ENCODE results near the gene SUGP1. TPM values are rescaled to one million over a fixed set of nuclear protein-coding genes. Genes with fewer than 3 reads are reported as not detected.

SUGP1 gene
- total and polyA plus RNA-seq, 4 donors, result 22.0 to 58.4 (median 36.6) TPM

DNA sequence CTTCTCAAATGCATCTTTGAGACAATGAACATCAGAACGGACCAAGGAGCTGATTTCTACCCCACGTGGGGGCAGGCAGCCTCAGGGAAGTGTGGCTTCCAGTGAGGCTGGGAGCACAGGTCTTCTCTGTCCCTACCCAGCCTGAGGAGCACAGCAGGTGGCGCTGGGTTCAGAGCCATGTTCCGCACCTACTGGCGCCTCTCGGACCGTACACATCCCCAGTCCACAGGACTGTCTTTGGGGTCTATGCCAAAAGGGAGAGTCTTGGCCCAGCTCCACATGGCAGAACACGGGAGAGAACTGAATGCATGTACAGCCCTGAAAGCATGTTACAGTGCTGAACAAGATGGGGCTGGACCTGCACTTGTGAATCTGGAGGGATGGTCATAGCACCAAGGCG lies 22.6 kb downstream of the SUGP1 start:
- DNase-seq (no peak), ATAC-seq (ENCODE audit: low FRiP score) (no peak)
- intact Hi-C loops (cut with DNase I), result no loop called here
- Histone ChIP-seq H3K27ac (ENCODE audit: low read depth in 1 of 2, low read length in 2 of 2) (no peak overlapping the region), H3K36me3 (ENCODE audit: control insufficient read depth in 1 of 2, insufficient read depth in 2 of 2, low read length in 1 of 2) (peaks cover 0 to 12% of the 10 kb centered on the region in 2 donors), H3K4me3 (ENCODE audit: low read length in 2 of 2) (no peak overlapping the region), H3K9me3 (ENCODE audit: control insufficient read depth, low read length) (no peaks in the 10 kb centered on the region), H3K4me1 (ENCODE audit: control insufficient read depth in 1 of 2, insufficient read depth in 2 of 2, low read length in 2 of 2) (no peaks in the 10 kb centered on the region), H3K27me3 (ENCODE audit: control insufficient read depth in 1 of 2, insufficient read depth in 2 of 2, low read length in 1 of 2) (no peaks in the 10 kb centered on the region)
- WGBS, 2 donors, result 65 to 66% methylated on average over 9 of the region's 9 CpGs

DNA sequence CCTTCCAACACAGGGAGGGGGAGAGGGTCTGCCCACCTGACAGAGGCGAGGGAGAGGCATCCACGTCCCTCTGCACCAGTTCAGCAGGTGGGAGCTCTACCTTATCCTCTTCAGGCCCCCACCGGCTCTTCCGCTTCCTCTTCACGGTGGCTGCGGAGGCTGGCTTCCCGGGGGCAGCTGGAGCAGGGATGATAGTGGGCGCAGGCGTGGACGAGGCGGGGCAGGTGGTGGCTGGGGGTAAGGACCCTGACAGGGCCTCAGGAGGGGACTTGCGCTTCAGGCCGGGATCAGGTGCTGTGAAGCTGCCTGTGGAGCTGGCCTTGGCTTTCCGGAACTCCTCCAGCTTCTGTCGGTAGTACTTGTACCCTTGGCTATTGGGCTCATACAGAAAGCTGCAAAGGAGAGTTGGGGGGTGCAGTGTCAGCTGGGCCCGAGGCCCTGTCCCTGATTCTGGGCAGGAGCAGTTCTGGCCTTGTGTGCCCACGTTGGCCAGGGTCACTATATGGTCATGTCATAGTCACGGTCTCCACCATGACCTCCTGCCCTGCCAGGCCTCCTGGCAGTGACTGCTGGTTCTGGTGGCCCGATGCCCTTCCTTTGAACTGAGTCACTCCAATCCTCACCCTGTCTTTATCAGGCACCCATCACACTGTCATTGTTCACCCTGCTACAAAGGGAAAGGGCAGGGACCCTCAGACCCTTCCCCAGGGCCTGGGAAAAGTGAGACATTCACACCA lies 23.2 kb downstream of the SUGP1 start:
- H3K36me3 ChIP-seq (ENCODE audit: control insufficient read depth in 1 of 2, insufficient read depth in 2 of 2, low read length in 1 of 2), result peaks cover 0 to 9% of the 10 kb centered on the region in 2 donors
- no peaks in the 10 kb centered on the region for H3K27me3 ChIP-seq (ENCODE audit: control insufficient read depth in 1 of 2, insufficient read depth in 2 of 2, low read length in 1 of 2)
- WGBS, 2 donors, result 90 to 91% methylated on average over 18 to 19 of the region's 19 CpGs
- DNase-seq (no peak), ATAC-seq (ENCODE audit: low FRiP score) (no peak)
- H3K4me1 ChIP-seq (ENCODE audit: control insufficient read depth in 1 of 2, insufficient read depth in 2 of 2, low read length in 2 of 2), result no peaks in the 10 kb centered on the region
- intact Hi-C loops (cut with DNase I), result no loop called here
- H3K27ac ChIP-seq (ENCODE audit: low read depth in 1 of 2, low read length in 2 of 2), result no peak overlapping the region
- H3K4me3 ChIP-seq (ENCODE audit: low read length in 2 of 2), result no peak overlapping the region
- no peaks in the 10 kb centered on the region for H3K9me3 ChIP-seq (ENCODE audit: control insufficient read depth, low read length)

DNA sequence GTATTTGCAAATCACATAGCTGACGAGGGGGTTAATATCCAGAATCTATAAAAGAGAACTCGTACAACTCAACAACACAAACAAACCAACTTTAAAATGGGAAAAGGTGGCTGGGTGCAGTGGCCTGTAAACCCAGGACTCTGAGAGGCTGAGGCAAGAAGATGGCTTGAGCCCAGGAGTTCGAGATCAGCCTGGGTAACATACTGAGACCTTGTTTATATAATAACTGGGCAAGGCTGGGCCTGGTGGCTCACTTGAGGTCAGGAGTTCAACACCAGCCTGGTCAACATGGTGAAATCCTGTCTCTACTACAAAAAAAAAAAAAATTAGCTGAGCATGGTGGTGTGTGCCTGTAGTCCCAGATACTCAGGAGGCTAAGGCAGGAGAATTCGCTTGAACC lies 25.4 kb downstream of the SUGP1 start:
- WGBS, 2 donors, result 76 to 88% methylated on average over 4 of the region's 4 CpGs
- H3K9me3 ChIP-seq (ENCODE audit: control insufficient read depth, low read length), result no peaks in the 10 kb centered on the region
- H3K36me3 ChIP-seq (ENCODE audit: control insufficient read depth in 1 of 2, insufficient read depth in 2 of 2, low read length in 1 of 2), result peaks cover 0 to 8% of the 10 kb centered on the region in 2 donors

DNA sequence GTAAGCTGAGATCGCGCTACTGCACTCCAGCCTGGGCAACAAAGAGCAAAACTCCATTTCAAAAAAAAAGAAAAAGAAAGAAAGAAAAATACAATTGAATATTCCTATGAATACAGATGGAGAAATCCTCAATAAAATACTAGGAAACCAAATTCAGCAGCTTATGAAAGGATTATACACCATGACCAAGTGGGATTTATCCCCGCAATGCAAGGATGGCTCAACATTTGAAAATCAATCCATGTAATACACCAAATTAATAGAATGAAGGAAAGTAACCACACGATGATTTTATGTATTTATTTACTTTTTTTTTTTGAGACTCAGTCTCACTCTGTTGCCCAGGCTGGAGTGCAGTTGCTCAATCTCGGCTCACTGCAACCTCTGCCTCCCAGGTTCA lies 27.7 kb downstream of the SUGP1 start:
- no peak overlapping the region for H3K27ac ChIP-seq (ENCODE audit: low read depth in 1 of 2, low read length in 2 of 2)
- DNase-seq (no peak), ATAC-seq (ENCODE audit: low FRiP score) (no peak)
- no peaks in the 10 kb centered on the region for H3K4me1 ChIP-seq (ENCODE audit: control insufficient read depth in 1 of 2, insufficient read depth in 2 of 2, low read length in 2 of 2)
- 99% methylated on average over 5 of the region's 5 CpGs for WGBS, 2 donors
- H3K4me3 ChIP-seq (ENCODE audit: low read length in 2 of 2), result no peak overlapping the region
- H3K9me3 ChIP-seq (ENCODE audit: control insufficient read depth, low read length), result no peaks in the 10 kb centered on the region
- H3K27me3 ChIP-seq (ENCODE audit: control insufficient read depth in 1 of 2, insufficient read depth in 2 of 2, low read length in 1 of 2), result no peaks in the 10 kb centered on the region
- H3K36me3 ChIP-seq (ENCODE audit: control insufficient read depth in 1 of 2, insufficient read depth in 2 of 2, low read length in 1 of 2), result peaks cover 0 to 8% of the 10 kb centered on the region in 2 donors
- intact Hi-C loops (cut with DNase I), result no loop called here

More for the DNA sequence above, 25.4 kb downstream of the SUGP1 start:
- intact Hi-C loops (cut with DNase I), result no loop called here
- ATAC-seq (ENCODE audit: low FRiP score), result no peak
- no peaks in the 10 kb centered on the region for H3K27me3 ChIP-seq (ENCODE audit: control insufficient read depth in 1 of 2, insufficient read depth in 2 of 2, low read length in 1 of 2)
- no peaks in the 10 kb centered on the region for H3K4me1 ChIP-seq (ENCODE audit: control insufficient read depth in 1 of 2, insufficient read depth in 2 of 2, low read length in 2 of 2)
- no peak for DNase-seq
- no peak overlapping the region for H3K4me3 ChIP-seq (ENCODE audit: low read length in 2 of 2)
- H3K27ac ChIP-seq (ENCODE audit: low read depth in 1 of 2, low read length in 2 of 2), result no peak overlapping the region

DNA sequence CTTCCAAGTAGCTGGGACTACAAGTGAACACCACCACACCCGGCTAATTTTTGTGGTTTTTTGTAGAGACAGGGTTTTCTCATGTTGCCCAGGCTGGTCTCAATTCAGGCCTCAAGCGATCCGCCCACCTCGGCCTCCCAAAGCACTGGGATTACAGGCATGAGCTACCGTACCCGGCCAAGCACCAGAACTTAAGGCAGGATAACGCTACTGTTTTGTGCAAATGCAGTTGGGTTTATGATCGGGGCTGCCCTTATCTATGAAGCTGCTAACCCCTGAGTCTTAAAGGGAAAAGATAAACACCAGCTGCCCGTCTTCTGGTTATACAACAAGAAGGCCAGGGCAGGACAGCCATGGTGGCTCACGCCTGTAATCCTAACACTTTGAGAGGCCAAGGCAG lies 34.6 kb downstream of the SUGP1 start:
- no peaks in the 10 kb centered on the region for H3K27me3 ChIP-seq (ENCODE audit: control insufficient read depth in 1 of 2, insufficient read depth in 2 of 2, low read length in 1 of 2)
- H3K4me3 ChIP-seq (ENCODE audit: low read length in 2 of 2), result no peak overlapping the region
- intact Hi-C loops (cut with DNase I), result no loop called here
- ATAC-seq (ENCODE audit: low FRiP score) (no peak), DNase-seq (no peak)
- H3K27ac ChIP-seq (ENCODE audit: low read depth in 1 of 2, low read length in 2 of 2), result no peak overlapping the region
- 98% methylated on average over 10 of the region's 10 CpGs for WGBS, 2 donors
- H3K9me3 ChIP-seq (ENCODE audit: control insufficient read depth, low read length), result no peaks in the 10 kb centered on the region
- peaks cover 3% of the 10 kb centered on the region in 2 donors for H3K36me3 ChIP-seq (ENCODE audit: control insufficient read depth in 1 of 2, insufficient read depth in 2 of 2, low read length in 1 of 2)
- H3K4me1 ChIP-seq (ENCODE audit: control insufficient read depth in 1 of 2, insufficient read depth in 2 of 2, low read length in 2 of 2), result no peaks in the 10 kb centered on the region

DNA sequence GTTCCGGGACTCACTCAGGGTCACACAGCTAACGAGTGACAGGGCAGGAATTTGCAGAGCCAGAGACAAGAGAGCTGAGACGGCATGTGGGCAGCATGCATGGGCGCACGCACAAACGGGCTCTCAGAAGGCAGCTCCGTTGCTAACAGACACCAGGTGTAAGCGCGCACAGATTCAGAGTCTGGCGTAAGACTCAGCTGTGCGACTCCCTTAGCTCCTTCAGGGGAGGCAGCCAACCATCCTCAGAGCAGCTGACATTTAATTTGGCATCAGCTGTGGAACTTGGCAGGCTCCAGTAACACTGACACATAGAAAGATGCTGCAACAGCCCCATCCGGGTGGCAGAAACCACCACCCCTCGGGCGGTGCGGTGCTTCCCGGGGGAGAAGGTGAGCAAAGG lies 39.7 kb downstream of the SUGP1 start:
- no peaks in the 10 kb centered on the region for H3K9me3 ChIP-seq (ENCODE audit: control insufficient read depth, low read length)
- no peak overlapping the region for H3K4me3 ChIP-seq (ENCODE audit: low read length in 2 of 2)
- intact Hi-C loops (cut with DNase I), result no loop called here
- 84 to 88% methylated on average over 16 of the region's 16 CpGs for WGBS, 2 donors
- DNase-seq (no peak), ATAC-seq (ENCODE audit: low FRiP score) (no peak)
- H3K27ac ChIP-seq (ENCODE audit: low read depth in 1 of 2, low read length in 2 of 2), result no peak overlapping the region
- no peaks in the 10 kb centered on the region for H3K4me1 ChIP-seq (ENCODE audit: control insufficient read depth in 1 of 2, insufficient read depth in 2 of 2, low read length in 2 of 2)
- H3K36me3 ChIP-seq (ENCODE audit: control insufficient read depth in 1 of 2, insufficient read depth in 2 of 2, low read length in 1 of 2), result peaks cover 0 to 6% of the 10 kb centered on the region in 2 donors
- no peaks in the 10 kb centered on the region for H3K27me3 ChIP-seq (ENCODE audit: control insufficient read depth in 1 of 2, insufficient read depth in 2 of 2, low read length in 1 of 2)

DNA sequence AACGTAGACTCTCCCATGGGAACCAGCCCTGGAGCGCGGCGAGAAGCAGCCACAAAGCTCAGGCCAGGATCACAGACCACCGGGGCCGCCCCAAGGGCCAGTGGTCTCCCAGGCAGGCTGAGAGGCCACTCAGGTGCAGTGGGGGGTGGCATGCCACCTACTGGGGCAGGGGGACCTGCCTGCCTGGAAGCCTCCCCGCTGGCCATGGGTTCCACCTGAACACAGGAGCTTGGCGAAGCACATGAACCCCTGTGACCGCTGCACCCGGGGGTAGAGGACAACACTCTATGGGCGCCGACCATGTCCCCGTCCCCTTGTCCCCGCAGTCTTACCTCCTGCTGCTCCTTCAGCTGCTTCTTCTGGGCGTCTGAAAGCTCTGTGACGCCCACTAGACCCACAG lies 40.5 kb downstream of the SUGP1 start:
- Histone ChIP-seq H3K9me3 (ENCODE audit: control insufficient read depth, low read length) (no peaks in the 10 kb centered on the region), H3K27me3 (ENCODE audit: control insufficient read depth in 1 of 2, insufficient read depth in 2 of 2, low read length in 1 of 2) (no peaks in the 10 kb centered on the region), H3K4me1 (ENCODE audit: control insufficient read depth in 1 of 2, insufficient read depth in 2 of 2, low read length in 2 of 2) (no peaks in the 10 kb centered on the region), H3K36me3 (ENCODE audit: control insufficient read depth in 1 of 2, insufficient read depth in 2 of 2, low read length in 1 of 2) (peaks cover 0 to 6% of the 10 kb centered on the region in 2 donors), H3K4me3 (ENCODE audit: low read length in 2 of 2) (no peak overlapping the region), H3K27ac (ENCODE audit: low read depth in 1 of 2, low read length in 2 of 2) (no peak overlapping the region)
- DNase-seq (no peak), ATAC-seq (ENCODE audit: low FRiP score) (no peak)
- intact Hi-C loops (cut with DNase I), result no loop called here
- WGBS, 2 donors, result 89 to 96% methylated on average over 16 of the region's 16 CpGs

DNA sequence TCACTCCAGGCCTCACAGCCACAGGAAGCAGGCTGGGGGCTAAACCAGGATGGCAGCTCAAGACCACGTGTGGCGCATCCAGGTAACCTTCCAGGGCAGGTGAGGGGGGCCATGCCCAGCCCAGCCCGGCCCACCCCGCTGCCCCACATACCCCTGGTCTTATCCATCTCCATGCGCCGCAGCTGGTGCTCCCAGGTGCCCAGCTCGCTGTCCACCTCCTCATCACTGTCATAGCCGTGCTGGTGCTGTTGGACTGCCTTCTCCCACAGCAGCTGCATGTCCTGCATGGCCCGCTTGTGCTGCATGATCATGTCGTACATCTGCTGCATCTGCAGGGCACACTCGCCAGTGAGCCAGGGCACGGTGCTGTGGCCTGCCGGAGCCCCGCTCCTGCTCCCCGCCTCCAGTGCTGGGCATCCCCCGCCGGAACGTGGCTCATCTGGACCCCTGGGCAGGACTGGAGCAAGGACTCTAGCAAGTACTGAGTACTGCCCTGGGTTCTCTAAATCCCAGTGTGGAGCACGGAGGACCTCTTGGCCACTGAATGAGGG lies 41.2 kb downstream of the SUGP1 start:
- no peak for ATAC-seq (ENCODE audit: low FRiP score)
- Histone ChIP-seq H3K27ac (ENCODE audit: low read depth in 1 of 2, low read length in 2 of 2) (no peak overlapping the region), H3K9me3 (ENCODE audit: control insufficient read depth, low read length) (no peaks in the 10 kb centered on the region), H3K36me3 (ENCODE audit: control insufficient read depth in 1 of 2, insufficient read depth in 2 of 2, low read length in 1 of 2) (peaks cover 0 to 5% of the 10 kb centered on the region in 2 donors), H3K27me3 (ENCODE audit: control insufficient read depth in 1 of 2, insufficient read depth in 2 of 2, low read length in 1 of 2) (no peaks in the 10 kb centered on the region), H3K4me1 (ENCODE audit: control insufficient read depth in 1 of 2, insufficient read depth in 2 of 2, low read length in 2 of 2) (no peaks in the 10 kb centered on the region), H3K4me3 (ENCODE audit: low read length in 2 of 2) (no peak overlapping the region)
- intact Hi-C loops (cut with DNase I), result no loop called here
- no peak for DNase-seq
- WGBS, 2 donors, result 92 to 94% methylated on average over 19 of the region's 19 CpGs

DNA sequence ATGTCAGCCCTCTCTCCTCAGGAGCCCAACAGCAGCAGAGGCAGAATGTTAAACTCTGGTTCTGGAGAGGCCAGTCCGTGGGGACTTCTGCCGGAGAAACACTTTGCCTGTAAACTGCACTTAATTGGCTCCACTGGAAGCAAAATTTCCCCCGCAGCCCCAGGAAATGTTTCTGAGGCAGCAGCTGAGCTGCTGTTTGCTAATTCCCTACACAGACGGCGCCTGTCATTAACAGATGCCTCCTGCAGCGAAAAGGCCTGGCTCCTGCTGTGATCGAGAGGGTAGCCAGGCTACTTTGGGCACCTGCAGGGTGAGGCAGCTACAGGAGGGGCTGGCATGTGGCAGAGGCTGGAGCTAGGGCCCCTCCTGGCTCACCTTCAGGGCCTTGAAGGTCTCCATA lies 42.0 kb downstream of the SUGP1 start:
- intact Hi-C loops (cut with DNase I), result no loop called here
- DNase-seq, result no peak
- no peak for ATAC-seq (ENCODE audit: low FRiP score)
- H3K27ac ChIP-seq (ENCODE audit: low read depth in 1 of 2, low read length in 2 of 2), result no peak overlapping the region
- H3K27me3 ChIP-seq (ENCODE audit: control insufficient read depth in 1 of 2, insufficient read depth in 2 of 2, low read length in 1 of 2), result no peaks in the 10 kb centered on the region
- H3K4me1 ChIP-seq (ENCODE audit: control insufficient read depth in 1 of 2, insufficient read depth in 2 of 2, low read length in 2 of 2), result no peaks in the 10 kb centered on the region
- no peak overlapping the region for H3K4me3 ChIP-seq (ENCODE audit: low read length in 2 of 2)
- H3K9me3 ChIP-seq (ENCODE audit: control insufficient read depth, low read length), result no peaks in the 10 kb centered on the region
- H3K36me3 ChIP-seq (ENCODE audit: control insufficient read depth in 1 of 2, insufficient read depth in 2 of 2, low read length in 1 of 2), result peaks cover 0 to 4% of the 10 kb centered on the region in 2 donors
- 90 to 91% methylated on average over 7 of the region's 7 CpGs for WGBS, 2 donors

All from aorta (tissue), 5 donors.